EH (cell line): ENCODE measurements around the gene SLC39A11.
"Not testable (repeated sequence)": the region's sequence is repeated elsewhere in the genome, so short reads cannot be mapped to it uniquely, and the experiment has no call there.

Source experiments
- DNase-seq: peaks from one replicate; pipeline ENCODE4 v3.0.0-alpha.2; 2015; ENCODE audit warnings: low read depth

Gene SLC39A11

DNA sequence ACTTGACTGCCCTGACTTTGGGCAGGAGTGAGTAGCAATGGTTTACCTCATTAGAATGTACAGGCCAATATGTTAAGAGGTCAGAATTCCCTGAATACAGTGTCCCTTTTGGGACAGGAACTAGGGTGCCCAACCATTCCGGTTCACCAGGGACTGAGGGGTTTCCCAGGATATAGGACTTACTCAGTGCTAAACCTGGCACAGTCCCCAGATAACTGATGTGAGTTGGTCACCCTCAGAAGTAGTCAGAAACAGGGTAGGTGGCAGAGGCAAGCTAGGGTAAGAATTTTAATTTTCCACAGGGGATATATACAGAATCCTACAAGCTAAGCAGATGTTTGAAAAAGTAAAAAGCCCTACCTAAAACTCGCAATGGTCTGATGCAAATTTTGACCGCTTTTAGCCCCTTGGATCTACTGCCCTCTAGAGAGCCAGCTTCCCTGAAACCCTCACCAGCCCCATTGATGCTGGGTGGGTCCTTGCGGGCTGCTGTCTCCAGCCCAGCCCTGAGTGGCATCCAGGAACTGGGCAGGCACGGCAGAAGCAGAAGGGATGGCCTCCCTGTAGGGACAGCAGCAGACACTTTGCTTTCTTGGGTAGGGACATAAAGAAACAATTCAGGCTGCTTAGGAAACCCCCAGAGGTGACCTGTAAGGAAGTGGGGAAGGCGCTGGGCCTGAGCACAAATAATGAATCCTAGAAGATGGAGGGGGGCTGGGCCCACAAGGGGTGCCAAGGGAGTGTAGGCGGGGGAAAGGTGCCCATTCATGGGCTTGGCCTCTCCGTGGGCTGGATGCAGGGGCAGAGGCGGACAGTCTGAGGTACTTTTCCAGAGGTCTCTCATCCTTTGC is 434.8 kb downstream of the SLC39A11 start:
- DNase-seq = peak; percentile 57

DNA sequence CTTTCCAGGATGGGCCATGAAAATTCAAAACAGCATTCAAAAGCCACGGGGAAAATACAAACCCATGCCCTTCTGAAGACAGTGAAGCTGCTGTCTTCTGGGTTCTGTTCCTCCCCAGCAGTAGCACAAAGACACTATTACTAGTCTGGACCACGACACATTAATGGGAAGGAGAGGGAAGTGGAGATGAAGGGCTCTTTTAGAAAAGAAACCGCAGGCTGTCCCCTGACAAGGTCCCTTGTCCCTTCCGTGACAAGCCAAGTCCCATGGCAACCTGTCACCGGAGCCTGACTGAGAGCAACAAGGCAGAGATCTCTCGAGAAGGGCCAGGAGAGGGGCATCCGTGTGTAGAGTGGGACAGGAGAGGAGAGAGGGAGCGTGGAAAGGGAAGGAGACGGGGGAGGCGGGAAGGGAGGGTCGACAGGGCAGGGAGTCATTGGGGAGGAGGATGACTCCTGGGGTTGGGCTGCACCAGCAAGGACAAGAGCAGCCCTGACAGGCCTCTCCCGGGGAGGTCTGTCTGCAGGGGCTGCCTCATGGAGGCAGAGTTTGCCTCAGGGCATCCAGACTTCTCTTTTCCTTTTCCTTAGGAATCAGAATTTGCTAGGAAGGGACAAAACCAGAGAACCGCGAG is 436.2 kb downstream of the SLC39A11 start:
- no peak for DNase-seq

DNA sequence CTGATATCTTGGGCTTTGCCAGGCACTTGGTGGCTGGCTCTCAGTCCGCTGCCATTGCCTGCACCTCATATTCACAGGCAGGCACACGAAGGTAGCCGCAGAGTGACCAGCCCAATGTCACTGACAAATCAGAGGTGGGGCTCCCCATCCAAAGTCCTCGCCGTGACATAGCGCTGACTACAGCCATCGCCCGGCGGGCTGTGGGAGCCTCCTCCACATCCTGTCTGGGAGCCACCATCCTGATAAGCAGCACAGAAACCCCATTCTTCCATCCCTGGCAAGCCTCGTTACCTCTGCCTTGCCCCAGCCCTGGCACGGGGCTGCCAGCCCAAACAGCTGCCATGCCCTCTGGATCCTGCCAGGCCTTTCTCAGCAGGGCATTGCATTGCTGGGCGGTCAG is 437.8 kb downstream of the SLC39A11 start:
- DNase-seq = no peak

DNA sequence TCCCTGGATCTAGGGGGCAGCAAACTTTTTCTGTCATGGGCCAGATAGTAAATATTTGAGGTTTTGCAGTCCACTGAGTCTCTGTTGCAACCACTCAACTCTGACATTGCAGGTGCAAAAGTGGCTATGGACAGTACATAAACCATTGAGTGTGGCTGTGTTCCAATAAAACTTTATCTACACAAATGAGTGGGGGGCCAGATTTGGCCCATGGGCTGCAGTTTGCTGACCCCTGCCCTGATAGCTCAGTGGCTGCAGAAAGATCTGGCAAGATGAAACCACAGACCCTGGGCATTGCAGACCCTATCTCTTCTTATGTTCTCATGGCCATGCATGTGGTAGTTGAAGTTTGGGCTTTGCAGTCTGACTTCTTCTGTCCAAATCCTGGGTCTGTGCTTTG is 440.5 kb downstream of the SLC39A11 start:
- no peak for DNase-seq

DNA sequence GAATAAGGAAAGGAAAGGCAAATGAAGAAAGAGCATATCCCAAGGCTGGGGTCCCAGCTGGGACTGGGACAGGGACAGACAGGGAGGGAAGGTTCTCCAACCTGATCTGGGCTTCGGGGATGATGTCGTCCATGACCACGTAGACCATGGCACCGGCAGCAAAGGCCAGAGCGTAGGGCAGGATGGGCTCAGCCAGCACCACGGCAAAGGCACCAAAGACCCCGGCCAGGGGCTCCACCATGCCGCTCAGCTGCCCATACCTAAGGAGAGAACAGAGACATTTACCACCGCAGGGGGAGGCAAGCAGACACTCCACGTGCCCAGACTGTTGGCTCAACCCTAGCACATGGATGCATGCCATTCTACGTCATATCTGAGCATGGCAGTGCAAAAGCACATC is 443.8 kb downstream of the SLC39A11 start:
- DNase-seq = no peak

DNA sequence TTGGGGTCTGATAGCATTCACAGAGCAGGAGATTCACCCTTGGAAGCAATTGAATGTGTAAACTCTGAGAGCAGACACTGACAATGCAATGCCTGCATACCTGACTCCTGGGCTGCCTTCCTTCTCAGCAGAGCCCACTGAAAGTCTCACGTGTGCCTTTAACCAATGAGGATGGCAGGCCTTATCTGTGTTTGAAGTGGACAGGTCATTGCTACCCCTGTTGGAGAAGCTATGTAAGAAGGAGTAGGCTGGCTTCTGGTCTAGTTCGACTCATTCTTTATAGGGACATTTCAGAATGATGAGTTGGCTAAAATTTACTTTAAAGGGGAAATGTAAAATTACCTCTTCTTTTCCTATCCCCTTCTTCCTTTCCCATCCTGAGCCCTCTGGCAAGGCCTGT is 446.3 kb downstream of the SLC39A11 start:
- DNase-seq = no peak

DNA sequence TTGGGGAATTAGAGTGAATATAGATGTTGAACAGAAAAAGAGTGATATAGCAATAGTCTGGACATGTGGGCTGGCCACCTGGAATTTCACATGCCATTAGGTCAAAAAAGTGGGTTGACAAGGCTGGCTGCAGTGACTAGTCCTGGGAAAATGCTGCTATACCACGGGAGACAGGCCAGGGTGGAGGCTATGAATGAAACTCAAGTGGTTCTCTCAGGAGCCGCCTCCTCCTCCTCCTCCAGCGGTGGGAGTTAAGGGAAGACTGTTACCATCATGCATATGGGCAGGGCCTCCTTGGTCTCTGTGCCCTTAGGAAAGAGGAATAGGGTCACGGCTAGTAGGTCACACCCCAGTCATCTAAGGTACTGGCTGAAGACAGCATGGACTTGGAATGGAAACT is 448.0 kb downstream of the SLC39A11 start:
- no peak for DNase-seq

DNA sequence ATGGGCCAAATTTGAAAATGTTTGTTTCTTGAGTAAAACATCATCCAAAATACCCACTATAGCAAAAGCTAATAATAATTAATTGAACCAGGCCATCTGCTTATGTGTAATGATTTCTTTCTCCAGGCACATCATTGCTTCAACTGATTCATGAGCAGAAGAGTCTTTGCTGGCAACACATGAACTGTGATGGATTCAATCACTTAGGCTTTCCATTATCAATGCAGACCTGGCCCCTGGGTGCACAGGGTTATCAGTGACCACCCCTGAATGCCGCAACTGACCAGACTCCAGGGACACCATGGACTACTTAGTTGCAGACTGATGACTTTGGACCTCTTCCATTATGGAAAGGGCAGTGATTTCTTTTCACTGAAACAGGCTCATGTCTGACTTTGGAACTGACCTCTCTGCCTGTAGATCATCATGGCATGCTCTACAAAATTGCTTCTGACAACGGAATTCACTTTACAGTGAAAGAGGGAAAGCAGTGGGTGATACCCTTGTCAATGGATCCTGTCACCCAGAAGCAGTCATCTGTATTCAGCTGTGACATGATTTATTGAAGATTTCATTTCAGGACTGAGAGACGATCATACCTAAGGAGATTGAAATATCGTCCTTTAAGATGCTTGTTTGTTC is 448.8 kb downstream of the SLC39A11 start:
- DNase-seq = no peak

DNA sequence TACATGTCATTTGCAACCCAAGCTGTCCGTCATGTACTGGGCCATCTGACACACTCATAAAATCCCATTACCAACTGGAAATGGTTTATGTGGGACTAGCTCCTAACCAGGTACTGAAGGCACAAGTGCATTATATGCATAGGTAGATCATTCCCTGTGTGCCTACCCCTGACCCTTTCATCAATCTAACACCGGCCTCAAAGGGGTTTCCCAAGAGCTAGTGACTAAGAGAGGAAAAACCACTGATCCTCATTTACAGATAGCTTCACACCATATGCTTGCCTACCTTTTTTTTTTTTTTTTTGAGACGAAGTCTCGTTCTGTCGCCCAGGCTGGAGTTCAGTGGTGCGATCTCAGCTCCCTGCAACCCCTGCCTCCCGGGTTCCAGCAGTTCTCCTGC is 449.8 kb downstream of the SLC39A11 start:
- DNase-seq = no peak

DNA sequence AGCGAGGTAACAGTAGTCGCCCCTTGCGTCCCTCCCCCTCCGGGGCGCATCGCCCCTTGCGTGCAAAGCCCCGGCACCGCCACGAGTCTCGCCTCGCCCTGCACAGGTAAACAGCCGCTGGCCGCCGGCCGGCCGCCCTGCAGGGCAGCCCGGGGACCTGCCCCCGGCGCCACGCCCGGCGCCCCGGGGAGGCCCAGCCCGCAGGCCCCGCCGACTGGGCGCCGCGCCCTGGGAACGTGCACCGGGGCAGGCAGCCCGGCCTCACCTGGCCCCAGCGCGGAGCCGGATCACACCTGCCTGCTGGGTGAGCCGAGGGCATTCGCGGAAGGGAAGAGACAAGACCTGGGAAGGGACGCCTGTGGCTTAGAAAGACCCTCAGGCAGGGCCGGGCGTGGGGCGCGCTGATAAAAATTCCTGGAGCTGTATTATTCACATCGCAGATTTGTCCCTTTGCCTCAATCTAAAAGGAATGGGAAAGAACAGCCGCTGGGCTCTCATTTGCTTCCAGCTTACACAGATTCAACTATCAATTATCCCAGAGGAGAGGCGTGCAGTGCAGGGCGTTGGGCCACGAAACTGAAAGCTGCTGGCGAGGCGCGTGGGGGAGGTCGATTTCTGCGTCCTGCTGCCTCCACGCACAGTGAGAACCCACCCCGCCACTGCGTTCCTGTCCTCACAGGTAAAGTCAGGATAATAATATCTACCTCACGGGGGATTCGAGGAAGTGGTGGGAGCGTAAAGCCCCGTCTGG is 451.9 kb downstream of the SLC39A11 start:
- DNase-seq = peak; percentile 11

DNA sequence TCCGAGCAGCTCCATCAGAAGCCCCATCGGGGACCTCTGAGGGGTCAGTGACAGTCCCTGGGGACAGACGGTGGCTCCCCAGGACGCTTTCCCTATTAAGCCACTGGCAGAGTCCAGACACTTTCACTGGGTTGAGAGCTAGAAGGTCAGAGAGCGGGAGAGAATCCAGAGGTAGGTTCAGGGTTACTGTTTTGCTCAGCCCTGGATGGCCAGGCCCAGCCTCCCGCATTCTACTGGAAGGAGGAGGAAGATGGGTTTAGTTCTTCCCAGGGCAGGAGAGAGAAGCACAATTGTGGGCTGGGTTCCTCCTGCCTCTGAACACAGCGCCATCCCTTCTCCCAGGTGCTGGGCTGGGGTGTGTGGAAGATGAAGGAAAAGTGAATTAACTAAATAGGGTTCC is 452.8 kb downstream of the SLC39A11 start:
- no peak for DNase-seq

DNA sequence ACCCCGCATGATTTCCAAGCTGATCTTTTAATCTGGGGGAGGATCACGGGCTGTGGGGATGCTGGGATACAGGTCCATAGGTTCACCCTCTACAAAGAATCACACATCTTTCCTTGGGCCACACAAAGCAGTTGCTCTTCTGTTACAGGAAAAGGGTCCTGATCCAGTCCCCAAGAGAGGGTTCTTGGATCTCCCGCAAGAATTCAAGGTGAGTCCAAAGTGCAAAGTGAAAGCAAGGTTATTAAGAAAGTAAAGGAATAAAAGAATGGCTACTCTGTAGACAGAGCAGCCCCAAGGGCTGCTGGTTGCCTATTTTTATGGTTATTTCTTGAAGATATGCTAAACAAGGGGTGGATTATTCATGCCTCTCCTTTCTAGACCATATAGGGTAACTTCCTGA is 453.6 kb downstream of the SLC39A11 start:
- not testable (repeated sequence) for DNase-seq

DNA sequence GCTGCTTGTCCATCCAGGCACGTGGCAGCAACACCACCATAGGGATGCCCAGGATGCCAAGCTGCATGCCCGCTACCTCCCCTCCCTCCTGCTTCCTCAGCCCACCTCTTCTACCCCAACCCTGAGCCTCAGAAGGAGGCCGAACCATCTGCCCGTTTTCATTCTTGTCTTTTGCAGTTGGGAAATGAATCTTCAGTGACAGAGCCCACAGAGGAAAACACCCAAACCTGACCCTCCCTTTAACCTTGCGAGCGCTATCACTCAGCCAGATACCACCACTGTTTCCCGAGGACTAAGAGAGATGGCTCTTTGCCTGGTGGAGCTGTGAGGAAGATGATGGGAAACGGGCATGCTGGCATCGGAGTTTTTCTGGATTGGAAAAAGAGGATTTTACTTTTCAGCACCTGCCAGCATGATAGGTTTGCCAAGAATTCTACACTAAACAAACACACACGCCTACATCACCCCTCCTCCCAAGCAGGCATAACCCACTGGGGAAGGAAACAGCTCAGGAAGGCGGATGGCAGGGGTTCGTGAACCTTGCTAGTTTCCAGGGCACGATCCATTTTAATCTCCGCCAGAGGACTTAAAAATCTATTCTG is 457.4 kb downstream of the SLC39A11 start:
- DNase-seq = no peak

DNA sequence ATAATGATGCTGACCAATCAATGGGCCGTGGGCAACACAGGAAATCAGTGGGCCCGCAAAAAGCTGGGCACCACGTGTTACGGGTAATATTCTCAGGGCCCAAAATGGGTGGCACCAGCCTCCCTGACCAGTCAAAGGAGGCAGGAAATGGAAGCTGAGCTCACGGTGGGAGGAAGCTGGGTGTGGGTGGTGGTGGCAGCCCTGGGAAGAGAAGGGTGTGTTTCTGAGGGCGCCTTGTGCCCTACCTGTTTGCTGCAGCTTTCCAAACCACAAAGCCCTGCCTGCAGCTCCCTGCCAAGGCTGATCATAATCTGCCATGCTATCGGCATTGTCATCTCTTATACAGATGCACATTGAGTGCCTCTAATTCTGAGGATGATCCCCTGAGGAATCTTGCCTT is 457.9 kb downstream of the SLC39A11 start:
- DNase-seq = no peak

DNA sequence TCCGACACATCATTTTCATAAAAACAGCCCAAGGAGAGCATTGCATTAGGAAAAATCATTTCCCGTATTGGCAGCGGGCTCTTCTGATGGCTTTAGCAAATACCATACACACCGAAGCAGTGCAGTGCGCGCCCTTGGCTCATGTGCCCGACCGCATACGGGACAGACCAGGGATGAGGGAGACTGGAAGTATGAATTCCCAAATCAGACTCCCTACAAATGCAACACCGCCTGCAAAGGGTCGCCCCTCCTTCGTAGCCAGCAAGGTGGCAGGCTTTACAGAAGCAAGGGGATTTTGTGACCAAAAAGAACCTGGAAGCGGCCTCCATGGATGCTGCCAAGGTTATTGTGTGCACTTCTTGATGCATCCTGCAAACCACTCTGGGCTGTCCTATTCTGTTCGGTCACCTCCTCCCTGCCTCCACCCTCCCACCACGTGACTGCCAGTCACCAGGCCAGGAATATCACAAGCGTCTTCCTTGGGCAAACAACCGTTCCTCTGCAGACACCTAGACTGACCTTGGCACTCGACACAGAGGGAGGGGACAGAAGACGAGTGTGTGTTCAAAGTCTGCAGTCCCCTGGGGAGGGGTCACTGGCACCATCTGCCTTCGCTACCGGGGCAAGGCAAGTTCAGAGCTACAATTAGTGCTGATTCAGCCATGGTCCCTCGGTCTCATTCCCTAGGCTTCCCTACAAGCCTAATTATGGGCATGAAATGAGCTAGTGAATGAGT is 460.4 kb downstream of the SLC39A11 start:
- DNase-seq = no peak

DNA sequence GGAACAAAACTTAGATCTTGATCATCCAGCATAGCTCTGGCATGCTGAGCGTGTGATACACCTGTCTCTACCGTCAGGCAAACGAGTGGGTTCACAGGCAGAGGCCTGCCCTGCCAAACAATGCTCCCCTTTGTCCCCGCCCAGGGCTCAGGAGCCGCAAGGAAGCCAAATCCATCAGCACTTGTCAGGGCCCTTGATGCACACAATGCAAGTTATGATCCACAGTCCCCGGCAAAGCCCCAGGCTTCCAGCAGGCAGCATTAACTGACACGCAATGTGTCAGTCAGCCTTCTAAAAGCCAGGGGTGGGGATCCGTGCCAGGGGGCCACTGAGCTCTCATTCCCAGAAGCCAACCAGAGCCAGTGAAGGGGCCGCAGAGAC is 460.9 kb downstream of the SLC39A11 start:
- no peak for DNase-seq

DNA sequence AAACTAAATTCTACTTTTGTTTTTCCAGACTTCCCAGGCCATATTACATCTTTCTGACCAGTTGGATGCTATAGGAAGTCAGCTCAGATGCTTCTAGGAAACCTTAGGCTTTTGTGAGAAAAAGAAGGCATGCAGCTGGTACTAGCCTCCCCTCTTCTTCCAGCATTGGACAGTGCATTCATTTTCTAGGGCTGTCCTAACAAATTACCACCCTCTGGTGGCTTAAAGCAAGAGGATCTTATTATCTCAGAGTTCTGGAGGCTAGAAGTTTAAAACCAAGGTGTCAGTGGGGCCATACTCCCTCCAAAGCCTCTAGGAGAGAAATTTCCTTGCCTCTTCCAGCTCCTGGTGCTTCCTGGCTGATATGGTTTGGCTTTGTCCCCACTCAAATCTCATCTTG is 467.8 kb downstream of the SLC39A11 start:
- DNase-seq = no peak

DNA sequence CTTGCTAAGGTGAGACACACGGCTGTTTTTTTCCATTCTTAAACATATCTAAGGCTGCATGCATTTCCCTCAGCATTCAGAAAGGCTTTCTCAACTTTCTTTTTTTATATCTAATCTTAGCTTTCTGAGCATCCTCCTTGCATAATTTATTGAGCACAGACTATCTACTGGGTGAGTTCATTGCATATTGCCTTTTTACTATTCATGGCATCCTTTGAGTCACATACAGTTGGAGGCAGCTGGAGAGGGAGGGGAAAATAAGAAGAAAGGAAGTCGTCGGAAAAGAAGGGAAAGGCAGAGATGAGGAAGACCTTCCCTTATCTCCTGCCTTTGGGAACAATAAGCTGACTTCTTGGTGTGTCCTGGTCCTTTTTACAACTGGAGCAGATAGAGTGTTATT is 468.3 kb downstream of the SLC39A11 start:
- no peak for DNase-seq

DNA sequence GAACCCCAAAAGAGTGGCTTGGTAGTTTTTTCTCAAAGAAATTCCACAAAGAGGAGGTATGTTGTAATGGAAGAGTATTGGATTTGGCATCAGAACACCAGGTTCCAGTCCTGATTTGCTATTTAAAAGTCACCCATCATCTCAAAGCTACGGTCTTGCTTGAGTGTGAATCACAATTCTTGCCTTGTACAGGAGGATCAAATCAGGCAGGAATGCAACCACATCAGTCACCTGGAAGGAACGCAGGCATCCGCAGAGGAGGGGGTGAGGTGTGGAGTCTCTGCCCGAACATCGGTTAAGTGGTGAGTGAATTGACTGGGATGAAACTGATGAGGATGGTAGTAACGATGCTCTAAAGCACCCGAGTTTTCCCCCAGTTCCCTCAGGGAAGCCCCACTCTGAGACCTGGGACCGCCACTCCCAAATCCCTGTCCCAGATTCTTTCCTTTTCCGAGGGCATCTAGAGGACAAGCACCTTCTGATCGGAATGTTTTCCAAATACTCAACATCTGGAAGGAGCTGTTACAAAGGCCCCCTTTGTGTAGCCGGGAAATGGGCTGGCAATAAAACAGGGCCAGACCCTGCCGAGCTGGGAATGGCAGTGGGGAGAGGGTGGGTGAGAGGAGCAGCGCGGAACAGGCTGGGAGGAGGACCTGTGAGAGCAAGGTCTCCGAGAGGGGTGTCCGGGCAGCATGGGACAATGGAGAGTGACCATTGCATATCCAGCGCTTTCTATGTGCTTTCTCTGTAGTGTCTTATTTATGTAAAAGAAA is 469.6 kb downstream of the SLC39A11 start:
- DNase-seq = no peak

DNA sequence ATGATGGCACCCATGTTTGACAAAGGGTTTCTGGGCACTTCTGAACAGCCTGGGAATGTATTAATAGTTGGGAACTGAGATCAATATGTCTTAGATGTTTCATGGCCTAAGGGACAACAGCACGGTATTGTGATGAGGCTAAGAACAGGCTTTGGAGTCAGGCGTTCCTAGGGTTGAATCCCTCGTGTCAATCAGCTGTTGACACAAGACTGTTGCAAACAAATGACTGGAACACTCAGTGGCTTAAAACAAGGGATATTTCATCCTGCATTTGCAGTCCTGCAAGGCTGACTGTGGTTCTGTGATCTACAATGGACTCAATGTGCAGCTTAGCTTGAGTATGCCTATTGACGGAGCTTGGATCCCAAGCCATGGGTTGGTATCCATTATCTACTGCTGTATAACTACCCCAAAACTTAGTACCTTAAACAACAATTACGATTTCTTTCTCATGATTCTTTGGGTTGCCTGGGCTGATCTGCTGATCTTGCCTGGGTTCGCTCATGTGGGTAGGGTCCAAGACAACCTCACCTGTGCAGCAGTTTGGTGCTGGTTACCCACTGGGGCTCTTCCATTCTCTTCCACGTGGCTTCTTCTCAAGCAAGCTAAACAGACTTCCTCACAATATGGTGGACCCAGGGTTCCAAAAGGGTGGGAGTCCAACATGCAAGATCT is 472.4 kb downstream of the SLC39A11 start:
- DNase-seq = no peak
